GM21723 (cell line): ENCODE measurements around the gene SERPINF2.
"Not testable (repeated sequence)": the region's sequence is repeated elsewhere in the genome, so short reads cannot be mapped to it uniquely, and the experiment has no call there.

ENCODE experiments used
- ATAC-seq: cut with Tn5 transposase; IDR thresholded peaks from one replicate; pipeline ENCODE4 v1.9.1; 2021; ENCODE audit warnings: mild to moderate bottlenecking, moderate library complexity; ENCODE audit not compliant: unreplicated experiment

Gene SERPINF2

DNA sequence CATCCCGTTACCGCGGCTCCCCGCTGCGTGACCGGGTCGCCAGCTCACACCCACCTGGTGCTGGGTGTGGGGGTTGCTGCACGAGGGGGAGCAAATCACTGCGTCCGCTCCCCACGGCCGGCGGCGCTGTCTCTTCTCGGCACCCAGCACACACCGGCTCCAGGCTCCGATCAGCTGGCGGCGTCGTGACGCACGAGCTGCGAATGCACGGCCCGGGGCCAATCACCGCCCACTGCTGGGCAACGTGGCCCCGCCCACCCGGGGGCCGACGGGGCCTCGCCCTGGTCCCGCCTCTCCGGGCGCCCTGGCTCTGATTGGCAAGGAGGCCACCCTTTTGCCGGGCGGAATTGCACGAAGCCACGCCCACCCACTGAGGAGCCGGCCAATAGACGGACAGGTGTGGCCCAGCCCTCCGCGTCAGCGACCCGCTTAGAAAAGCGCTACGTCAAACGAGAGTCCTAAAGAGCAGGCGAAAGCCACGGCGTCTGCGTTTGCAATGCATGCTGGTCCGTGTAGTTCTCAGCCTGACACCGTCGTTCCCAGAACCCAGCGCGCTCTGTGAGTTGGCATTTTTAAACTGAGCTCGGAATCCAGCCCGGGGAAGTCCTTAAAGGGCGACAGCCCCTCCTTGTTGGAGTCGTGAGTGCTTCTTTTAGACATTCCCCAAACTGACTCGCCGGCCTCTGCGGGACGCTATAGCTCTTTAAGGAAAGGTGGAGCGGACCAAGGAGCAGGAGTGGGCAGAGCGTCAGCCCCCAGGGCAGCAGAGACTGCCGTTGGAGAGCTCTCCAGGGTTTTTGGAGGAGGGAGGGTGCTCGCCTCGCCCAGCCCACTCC, 26.4 kb upstream of the SERPINF2 start:
- peak; percentile 72 for ATAC-seq

- ATAC-seq = peak; percentile 42
Measured at GRCh38 chr17:1716912-1717695, 25.6 kb upstream of the SERPINF2 start.

DNA sequence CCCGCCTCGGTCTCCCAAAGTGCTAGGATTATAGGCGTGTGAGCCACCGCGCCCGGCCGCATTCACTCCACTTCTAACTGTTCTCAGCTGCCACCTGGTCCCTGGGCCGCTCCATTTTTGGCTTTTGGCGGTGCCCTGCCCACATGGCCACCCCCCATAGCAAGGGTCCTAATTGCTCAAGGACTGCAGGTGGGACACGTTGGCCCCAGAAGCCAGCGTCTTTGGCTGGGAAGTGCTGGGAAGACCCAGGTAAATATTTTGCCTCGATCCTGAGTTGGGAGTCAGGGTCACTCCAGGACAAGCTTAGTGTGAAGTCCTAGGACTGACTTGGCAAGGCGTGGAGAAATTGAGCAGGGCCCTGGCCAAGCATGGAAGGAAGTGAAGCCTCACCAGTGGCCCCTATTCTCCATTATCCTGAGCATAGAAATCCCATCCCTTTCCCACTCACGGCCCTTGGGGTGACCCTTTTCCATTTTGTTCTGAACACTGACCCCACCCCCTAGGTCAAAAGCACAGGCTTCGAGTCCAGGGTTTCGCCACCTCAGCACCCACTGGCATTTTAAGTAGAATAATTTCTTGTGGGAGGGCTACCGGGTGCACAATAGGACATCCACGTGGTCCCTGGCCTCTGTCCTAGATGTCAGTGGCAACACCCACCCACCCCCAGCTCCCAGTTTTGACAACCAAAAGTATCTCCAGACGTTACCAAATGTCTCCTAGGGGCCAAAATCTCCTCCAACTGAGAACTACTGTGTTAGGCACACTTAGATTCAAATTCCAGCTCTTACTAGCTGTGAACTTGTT, 24.1 kb upstream of the SERPINF2 start:
- no peak for ATAC-seq

DNA sequence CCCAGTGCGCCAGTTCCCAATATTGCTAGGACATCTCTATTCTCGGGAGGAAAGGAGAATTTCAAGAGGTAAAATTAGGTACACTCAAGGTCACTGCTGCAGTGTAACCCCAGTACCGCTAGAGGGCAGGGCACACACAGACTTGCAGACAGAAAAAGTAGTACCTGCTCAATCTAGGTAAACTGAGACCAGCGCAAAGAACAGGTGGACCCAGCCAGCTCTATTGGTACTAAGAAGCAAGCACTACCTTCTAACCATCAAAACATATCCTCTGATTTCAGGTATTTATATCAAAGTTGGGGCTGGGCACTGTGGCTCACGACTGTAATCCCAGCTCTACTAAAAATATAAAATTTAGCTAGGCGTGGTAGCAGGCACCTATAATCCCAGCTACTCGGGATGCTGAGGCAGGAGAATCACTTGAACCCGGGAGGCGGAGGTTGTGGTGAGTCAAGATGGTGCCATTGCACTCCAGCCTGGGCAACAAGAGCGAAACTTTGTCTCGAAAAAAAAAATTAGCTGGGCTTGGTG, 21.8 kb upstream of the SERPINF2 start:
- no peak for ATAC-seq

DNA sequence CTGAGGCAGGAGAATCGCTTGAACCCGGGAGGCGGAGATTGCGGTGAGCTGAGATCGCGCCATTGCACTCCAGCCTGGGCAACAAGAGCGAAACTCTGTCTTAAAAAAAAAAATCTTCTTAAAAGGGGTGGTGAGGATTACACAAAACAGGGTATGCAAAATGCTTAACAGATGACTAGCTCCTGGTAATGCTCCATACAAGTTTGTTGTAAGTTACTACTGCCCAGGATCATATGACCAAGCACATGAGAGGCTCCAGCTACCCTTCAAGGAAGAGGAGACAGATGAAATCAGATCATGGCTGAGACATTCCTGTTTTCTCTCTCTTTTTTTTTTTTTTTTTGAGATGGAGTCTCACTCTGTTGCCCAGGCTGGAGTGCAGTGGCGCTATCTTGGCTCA, 20.6 kb upstream of the SERPINF2 start:
- ATAC-seq = not testable (repeated sequence)

DNA sequence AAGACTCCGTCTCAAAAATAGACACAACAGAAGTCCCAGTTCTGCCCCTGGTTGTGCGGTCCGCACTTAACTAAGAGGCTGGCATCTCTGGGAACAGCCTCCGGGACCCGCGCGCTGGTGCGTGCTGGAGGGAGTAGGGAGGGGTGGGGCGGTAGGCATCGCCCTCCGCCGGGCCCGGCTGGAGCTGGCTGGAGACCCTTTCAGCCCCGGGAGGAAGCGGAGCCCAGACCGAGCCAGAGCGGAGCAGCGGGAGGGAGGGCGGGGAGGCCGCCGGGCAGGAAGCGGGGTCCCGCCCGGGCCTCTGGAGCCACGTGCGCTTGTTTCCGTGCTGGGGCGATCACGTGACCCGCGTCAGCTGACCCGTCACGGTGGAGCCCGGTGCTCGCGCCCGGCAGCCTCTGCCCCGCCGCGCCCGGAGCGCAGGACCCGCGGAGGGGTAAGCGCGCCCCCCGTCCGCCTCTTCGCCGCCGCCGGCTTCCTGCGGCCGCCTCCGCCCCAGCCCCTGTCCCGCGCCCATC, 18.3 kb upstream of the SERPINF2 start, which contains the start of gene WDR81:
Gene WDR81, plus strand, starts transcription at position 354 of the 518 bp plus-strand sequence. CDS start 256 bp downstream, outside the sequence.
- ATAC-seq = peak; percentile 47

DNA sequence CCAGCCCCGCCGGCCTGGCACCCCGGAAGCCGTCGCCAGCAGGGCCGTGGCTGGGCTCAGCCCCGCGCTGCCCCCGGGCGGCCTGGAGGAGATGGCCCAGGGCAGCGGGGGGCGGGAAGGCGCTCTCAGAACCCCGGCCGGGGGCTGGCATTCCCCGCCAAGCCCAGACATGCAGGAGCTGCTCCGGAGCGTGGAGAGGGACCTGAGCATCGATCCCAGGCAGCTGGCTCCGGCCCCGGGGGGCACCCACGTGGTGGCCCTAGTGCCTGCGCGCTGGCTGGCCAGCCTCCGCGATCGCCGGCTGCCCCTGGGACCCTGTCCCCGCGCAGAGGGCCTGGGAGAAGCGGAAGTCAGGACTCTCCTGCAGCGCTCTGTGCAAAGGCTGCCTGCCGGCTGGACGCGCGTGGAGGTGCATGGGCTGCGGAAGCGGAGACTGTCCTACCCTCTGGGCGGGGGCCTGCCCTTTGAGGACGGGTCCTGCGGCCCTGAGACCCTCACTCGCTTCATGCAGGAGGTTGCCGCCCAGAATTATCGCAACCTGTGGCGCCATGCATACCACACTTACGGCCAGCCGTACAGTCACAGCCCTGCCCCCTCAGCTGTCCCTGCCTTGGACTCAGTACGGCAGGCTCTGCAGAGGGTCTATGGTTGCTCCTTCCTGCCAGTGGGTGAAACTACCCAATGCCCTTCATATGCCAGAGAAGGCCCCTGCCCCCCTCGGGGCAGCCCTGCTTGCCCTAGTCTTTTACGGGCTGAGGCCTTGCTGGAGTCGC, 17.6 kb upstream of the SERPINF2 start:
- ATAC-seq = peak; percentile 19

GRCh38 chr17:1725642-1726511, 16.8 kb upstream of the SERPINF2 start:
- ATAC-seq = no peak

GRCh38 chr17:1726626-1727257, 15.9 kb upstream of the SERPINF2 start:
- ATAC-seq = no peak

DNA sequence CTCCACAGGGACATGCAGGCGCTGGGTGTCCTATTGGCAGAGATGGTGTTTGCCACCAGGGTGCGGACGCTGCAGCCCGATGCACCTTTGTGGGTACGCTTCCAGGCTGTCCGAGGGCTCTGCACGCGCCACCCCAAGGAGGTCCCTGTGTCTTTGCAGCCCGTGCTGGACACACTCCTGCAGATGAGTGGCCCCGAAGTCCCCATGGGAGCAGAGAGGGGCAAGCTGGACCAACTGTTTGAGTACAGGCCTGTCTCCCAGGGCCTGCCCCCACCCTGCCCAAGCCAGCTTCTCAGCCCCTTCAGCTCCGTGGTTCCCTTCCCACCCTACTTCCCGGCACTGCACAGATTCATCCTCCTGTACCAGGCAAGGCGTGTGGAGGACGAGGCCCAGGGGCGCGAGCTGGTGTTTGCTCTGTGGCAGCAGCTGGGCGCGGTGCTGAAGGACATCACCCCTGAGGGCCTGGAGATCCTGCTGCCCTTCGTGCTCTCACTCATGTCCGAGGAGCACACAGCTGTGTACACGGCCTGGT, 15.3 kb upstream of the SERPINF2 start:
- no peak for ATAC-seq

DNA sequence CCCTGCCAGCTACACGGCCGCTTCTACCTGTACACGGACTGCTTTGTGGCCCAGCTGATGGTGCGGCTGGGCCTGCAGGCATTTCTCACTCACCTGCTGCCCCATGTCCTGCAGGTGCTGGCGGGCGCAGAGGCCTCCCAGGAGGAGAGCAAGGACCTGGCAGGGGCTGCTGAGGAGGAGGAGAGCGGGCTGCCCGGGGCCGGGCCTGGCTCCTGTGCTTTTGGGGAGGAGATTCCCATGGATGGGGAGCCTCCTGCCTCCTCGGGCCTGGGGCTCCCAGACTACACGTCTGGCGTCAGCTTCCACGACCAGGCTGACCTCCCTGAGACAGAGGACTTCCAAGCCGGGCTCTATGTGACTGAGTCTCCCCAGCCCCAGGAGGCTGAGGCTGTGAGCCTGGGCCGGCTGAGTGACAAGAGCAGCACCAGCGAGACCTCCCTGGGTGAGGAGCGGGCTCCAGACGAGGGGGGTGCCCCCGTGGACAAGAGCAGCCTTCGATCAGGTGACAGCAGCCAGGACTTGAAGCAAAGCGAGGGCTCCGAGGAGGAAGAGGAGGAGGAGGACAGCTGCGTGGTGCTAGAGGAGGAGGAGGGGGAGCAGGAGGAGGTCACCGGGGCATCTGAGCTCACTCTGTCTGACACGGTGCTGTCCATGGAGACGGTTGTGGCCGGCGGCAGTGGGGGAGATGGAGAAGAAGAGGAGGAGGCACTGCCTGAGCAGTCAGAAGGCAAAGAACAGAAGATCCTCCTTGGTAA, 14.6 kb upstream of the SERPINF2 start:
- no peak for ATAC-seq

DNA sequence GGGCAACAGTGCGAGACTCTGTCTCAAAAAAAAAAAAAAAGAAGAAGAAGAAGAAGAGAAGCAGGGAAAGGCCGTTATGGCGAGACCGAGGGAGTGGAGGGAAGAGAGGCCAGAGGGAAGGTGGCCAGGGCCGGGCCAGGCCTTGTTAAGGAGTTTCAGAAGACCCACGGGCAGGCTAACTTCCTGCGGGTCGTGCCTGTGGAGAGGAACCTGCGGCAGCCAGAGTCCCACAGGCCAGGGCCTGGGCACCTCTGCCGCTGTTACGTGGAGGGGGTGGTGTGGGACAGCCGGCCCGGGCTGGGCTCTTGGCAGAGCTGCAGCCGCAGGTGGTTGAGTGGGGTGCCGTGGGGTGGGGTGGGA, 12.7 kb upstream of the SERPINF2 start:
- ATAC-seq = no peak

DNA sequence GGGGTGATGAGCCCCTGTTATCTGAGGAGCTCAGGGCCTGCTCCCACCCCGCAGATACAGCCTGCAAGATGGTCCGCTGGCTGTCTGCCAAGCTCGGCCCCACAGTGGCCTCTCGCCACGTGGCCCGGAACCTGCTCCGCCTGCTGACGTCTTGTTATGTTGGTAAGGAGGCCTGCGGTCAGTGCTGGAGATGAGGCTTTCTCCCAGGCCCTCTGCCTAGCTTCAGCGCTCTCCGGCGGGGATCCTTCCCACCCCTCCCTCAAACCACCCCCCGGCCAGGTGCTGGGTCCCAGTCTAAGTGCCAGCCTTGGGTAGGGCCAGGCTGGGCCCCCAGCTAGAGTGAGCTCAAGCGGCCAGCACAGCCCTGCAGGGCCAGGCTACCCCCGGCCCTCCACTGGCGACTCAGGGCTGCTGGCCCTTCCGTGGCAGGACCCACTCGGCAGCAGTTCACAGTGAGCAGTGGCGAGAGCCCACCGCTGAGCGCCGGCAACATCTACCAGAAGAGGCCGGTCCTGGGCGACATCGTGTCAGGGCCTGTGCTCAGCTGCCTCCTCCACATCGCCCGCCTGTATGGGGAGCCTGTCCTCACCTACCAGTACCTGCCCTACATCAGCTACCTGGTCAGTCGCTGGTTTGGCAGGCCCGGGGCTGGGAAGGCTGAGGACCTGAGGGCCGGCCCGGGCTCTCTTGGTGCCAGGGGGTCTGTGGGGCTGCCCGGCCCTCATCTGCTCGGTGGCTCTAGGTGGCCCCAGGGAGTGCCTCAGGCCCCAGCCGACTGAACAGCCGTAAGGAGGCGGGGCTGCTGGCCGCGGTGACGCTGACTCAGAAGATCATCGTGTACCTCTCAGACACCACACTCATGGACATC, 12.1 kb upstream of the SERPINF2 start:
- ATAC-seq = no peak

DNA sequence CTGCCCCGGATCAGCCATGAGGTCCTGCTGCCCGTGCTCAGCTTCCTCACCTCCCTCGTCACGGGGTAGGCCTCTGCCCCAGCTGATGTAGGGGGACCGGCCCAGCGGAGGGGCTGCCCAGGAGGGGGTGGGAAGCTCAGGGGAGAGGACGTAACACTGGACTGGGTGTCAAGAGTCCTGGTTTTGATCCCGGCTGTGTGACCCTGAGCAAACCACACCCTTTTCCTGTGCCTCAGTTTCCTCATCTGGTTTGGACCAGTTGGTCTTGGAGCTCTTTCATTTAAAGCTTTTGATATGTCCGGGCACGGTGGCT, 11.5 kb upstream of the SERPINF2 start:
- no peak for ATAC-seq

GRCh38 chr17:1732241-1732832, 10.3 kb upstream of the SERPINF2 start:
- no peak for ATAC-seq

DNA sequence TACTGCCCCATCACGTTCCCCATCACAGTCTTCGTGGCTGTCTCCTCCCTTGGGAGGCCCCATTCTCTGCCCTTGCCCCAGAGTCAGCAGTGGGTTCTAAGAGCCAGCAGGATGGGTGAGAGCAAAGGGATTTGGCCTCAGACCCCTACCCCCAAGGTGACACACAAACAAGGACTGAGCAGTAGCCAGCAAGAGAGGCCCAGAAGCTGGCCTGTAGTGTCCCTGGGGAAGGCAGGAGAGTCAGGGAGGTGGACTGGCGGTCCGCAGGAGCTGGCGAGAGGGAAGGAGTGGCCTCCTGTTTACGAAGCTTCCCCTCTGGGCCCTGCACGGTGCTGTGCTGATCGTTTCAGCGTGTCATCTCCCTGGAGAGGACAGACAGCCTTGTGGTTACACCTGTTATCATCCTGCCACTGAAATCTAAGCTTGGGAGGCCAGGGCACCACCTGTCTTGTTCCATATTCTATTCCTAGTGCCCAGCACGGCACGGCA, 9.8 kb upstream of the SERPINF2 start:
- no peak for ATAC-seq
